Transverse colon (tissue), 4 donors: ENCODE measurements around the gene HOXA10. TPM values are rescaled to one million over a fixed set of nuclear protein-coding genes. Genes with fewer than 3 reads are reported as not detected.
A peak's percentile ranks its signal among the peaks of the same experiment; 100 is the strongest.

Experiments used
- DNase-seq: peaks from one replicate; pipeline ENCODE4 v3.0.0-alpha.2; 2019
- H3K27ac ChIP-seq, 4 donors: fragments of 200-600 bp; sonication (generic); 2 replicates each; pipeline ENCODE4 v1.5.1; 2016 to 2018; ENCODE audit warnings: inconsistent platforms in 4 of 4
- H3K27me3 ChIP-seq: fragments of 200-600 bp; sonication (generic); 2 replicates; pipeline ENCODE4 v1.5.1; 2017; ENCODE audit warnings: inconsistent platforms
- H3K36me3 ChIP-seq, 4 donors: fragments of 200-600 bp; sonication (generic); 2 replicates each; pipeline ENCODE4 v1.5.1; 2017 to 2019; ENCODE audit warnings: inconsistent platforms in 4 of 4
- H3K4me1 ChIP-seq, 4 donors: fragments of 200-600 bp; sonication (generic); 2 replicates each; pipeline ENCODE4 v1.5.1; 2017 to 2020; ENCODE audit warnings: inconsistent platforms in 4 of 4
- H3K4me3 ChIP-seq, 4 donors: fragments of 200-600 bp; sonication (generic); 1 replicate in 1 of 4; 2 replicates in 3 of 4; pipeline versions ENCODE4 v1.5.1 to v1.6.1; 2017 to 2019; ENCODE audit warnings: inconsistent platforms in 4 of 4
- H3K9me3 ChIP-seq, 2 donors: fragments of 200-600 bp; sonication (generic); 2 replicates each; pipeline ENCODE4 v1.5.1; 2017 to 2019; ENCODE audit warnings: inconsistent platforms in 2 of 2
- EP300 ChIP-seq: sonication (generic); formaldehyde crosslinking; IDR thresholded peaks from one replicate; pipeline ENCODE4 v1.6.1; 2017; ENCODE audit warnings: antibody characterized with exemption, low read depth
- POLR2A ChIP-seq: fragments of 450-650 bp; IDR thresholded peaks from one replicate; pipeline ENCODE4 v1.6.1; 2016; ENCODE audit warnings: antibody characterized with exemption, mild to moderate bottlenecking, moderate library complexity
- POLR2AphosphoS5 ChIP-seq, 3 donors: sonication (generic); formaldehyde crosslinking; IDR thresholded peaks; one replicate each; pipeline ENCODE4 v1.6.1; 2016; ENCODE audit warnings: antibody characterized with exemption in 3 of 3
- WGBS, 2 donors: methylation state at CpG; one replicate each; pipeline ENCODE4 v1.1.5; 2018; ENCODE audit warnings: low coverage in 1 of 2; 5-methylcytosine and 5-hydroxymethylcytosine counted together
- in situ Hi-C, 4 donors: fragments of 200-750 bp; cut with MboI; loops; one replicate each; pipeline versions ENCODE4 v1.15.0 to v1.15.1; 2017; ENCODE audit warnings: low sequenced_read_pairs in 3 of 4, low pct_ligation_motif_present in 1 of 4, low pct_unique_long_range_greater_than_20kb in 1 of 4
- intact Hi-C: fragments of 100-400 bp; cut with DNase I; formaldehyde crosslinking; loops from one replicate; pipeline ENCODE4 v1.15.1; 2023; ENCODE audit warnings: low total_unique reads
- total RNA-seq, 4 donors: library from RNA; depleted of rRNA; stranded (reverse); fragments of >200 nt; gene quantifications; one replicate each; pipeline ENCODE4 v1.1.0, GENCODE V29; 2016
- TF ChIP-seq, protein P1 (sequence below), 5 experiments: fragments of 200-600 bp in 3 of 5; fragments of 450-650 bp in 2 of 5; sonication (generic) in 3 of 5; IDR thresholded peaks; 1 replicate in 2 of 5; 2 replicates in 3 of 5; pipeline ENCODE4 v1.5.1; 2016 to 2017; ENCODE audit warnings: antibody characterized with exemption in 5 of 5, inconsistent platforms in 3 of 5, mild to moderate bottlenecking in 2 of 5, moderate library complexity in 1 of 5

HOXA10 gene
- total RNA-seq, 4 donors from 2014 or later, result 19.8 to 68.9 (median 36.4) TPM

DNA sequence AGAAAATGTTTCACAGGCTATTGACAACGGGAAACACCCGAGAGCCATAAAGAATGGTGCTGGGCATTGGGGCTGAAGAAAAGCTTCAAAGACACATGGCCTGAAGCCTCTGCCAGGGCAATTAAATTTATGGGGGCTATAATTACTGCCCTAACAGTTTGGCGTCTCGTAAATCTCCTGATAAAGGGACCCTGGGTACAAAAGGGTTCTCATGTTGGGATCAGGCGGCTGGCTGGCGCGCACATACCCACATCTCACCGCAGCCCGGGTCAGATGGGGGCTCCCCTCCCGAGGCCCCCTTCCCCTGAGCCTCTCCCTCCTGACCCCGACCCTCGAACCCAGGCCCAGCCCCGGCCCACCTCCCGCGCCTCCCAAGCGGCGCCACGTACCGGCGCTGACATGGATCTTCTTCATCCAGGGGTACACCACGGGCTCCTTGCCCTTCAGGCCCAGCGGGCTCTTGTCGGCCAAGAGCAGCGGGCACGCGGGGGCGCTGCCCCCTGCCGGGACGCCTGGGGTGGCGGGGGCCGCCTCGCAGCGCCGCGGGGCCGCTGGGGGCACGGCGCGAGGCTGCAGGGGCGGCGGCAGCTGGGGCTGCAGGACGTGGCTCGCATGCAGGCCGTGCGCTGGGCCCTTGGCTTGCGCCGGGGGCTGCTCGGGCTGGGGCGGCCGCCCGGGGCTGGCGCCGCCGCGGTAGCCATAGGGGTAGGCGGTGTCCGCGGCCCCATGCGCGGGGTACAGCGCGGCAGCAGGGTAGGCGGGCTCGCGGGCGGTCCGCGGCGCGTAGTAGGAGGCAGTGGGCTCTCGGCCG is 44.2 kb downstream of the HOXA10 start:
- Histone ChIP-seq H3K9me3 (no peaks in the 10 kb centered on the region), H3K27ac (peak overlapping the region; percentile 94 to 99 (median 96)), H3K4me1 (peaks cover 36 to 90% (median 84%) of the 10 kb centered on the region in 4 donors), H3K4me3 (peak overlapping the region; percentile 61 to 77 (median 67)), H3K36me3 (no peaks in the 10 kb centered on the region), H3K27me3 (no peaks in the 10 kb centered on the region)
- 30 to 50% methylated on average over 4 to 50 of the region's 72 CpGs for WGBS, 2 donors
- DNase-seq, result peak; percentile 70
- intact Hi-C loops, result loop anchor here (2.0 kb wide), 1 partner anchor 31 kb away; no protein-coding TSS in a partner anchor
- TF ChIP-seq POLR2AphosphoS5 (IDR thresholded peaks at IDR 0.05) (peak; percentile 33 to 71 (median 57)), POLR2A (peak; percentile 76), EP300 (no peak)
- TF ChIP-seq, protein P1, sequence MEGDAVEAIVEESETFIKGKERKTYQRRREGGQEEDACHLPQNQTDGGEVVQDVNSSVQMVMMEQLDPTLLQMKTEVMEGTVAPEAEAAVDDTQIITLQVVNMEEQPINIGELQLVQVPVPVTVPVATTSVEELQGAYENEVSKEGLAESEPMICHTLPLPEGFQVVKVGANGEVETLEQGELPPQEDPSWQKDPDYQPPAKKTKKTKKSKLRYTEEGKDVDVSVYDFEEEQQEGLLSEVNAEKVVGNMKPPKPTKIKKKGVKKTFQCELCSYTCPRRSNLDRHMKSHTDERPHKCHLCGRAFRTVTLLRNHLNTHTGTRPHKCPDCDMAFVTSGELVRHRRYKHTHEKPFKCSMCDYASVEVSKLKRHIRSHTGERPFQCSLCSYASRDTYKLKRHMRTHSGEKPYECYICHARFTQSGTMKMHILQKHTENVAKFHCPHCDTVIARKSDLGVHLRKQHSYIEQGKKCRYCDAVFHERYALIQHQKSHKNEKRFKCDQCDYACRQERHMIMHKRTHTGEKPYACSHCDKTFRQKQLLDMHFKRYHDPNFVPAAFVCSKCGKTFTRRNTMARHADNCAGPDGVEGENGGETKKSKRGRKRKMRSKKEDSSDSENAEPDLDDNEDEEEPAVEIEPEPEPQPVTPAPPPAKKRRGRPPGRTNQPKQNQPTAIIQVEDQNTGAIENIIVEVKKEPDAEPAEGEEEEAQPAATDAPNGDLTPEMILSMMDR (IDR thresholded peaks at IDR 0.05), result peak in 2 of 5 experiments; percentile 7 to 25
- in situ Hi-C loops, result no loop called here

DNA sequence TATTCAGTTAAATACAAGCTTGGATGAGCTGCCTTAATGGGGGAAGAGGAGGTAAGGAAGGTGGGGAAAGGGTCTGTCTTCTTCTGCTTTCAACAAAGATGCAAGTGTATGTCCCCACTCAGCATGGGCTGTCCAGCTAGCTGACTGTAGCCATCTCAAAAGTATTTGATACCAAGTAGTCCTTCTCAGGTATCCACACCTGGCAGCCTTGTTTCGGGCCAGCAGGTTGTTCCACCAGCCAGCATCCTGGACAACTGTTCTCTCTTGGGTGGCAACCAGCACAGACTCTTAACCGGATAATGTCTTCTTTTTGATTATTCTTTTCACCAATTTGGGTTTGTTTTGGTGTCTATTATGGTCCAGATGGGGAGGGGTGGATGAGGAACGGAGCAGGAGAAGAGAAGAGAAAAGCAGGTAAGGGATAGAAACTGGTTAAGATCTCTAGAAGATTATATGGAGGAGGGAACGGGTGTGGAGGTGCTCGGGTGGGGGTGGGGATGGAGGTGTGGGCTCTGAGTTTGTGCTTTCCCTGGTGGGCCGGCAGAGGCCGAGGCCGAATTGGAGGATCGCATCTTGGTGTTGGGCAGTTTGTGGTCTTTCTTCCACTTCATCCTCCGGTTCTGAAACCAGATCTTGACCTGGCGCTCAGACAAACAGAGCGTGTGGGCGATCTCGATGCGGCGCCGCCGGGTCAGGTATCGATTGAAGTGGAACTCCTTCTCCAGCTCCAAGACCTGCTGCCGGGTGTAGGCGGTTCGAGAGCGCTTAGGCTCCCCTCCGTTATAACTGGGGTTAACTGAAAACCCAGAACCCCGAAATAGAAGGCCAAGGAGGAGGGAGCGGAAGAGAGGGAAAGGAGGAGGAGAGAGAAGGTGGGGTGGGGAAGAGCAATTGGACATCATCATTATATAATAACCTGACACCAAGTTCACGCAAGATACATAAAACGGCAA is 45.1 kb downstream of the HOXA10 start:
- Histone ChIP-seq H3K27me3 (no peaks in the 10 kb centered on the region), H3K4me3 (peak overlapping the region in 3 of 4 donors; percentile 62 to 77 (median 72)), H3K36me3 (no peaks in the 10 kb centered on the region), H3K4me1 (peaks cover 37 to 90% (median 85%) of the 10 kb centered on the region in 4 donors), H3K27ac (peak overlapping the region; percentile 94 to 99 (median 96)), H3K9me3 (no peaks in the 10 kb centered on the region)
- intact Hi-C loops (loop anchor here (2.0 kb wide), 1 partner anchor 30 kb away; no protein-coding TSS in a partner anchor), in situ Hi-C loops (no loop called here)
- WGBS, 2 donors, result 50 to 52% methylated on average over 4 to 28 of the region's 28 CpGs
- TF ChIP-seq POLR2AphosphoS5 (IDR thresholded peaks at IDR 0.05), result no peak
- TF ChIP-seq EP300, result no peak
- TF ChIP-seq POLR2A, result no peak
- TF ChIP-seq, protein P1 (IDR thresholded peaks at IDR 0.05), result no peak
- DNase-seq, result no peak

DNA sequence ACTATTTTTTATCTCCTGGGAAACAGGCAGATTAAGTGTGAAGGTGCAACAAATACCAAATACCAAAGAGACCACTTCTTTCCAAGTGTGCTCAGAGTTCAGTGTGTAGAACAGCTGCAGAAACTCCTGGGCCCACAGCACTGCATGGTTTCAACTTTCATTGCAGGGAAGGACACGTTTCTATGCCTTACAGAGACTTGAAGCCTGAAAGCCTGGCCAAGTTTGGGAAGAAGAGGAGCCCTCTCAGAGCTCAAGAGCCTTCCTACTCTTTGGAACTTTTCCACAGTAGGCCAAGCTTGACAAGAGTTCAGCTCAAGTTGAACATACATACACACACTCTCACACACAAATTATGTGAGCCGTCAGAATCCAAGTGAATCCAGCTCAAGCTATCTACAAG is 46.1 kb downstream of the HOXA10 start:
- no peak for DNase-seq
- intact Hi-C loops, result loop anchor here (2.0 kb wide), 1 partner anchor 29 kb away; no protein-coding TSS in a partner anchor
- peak overlapping the region; percentile 94 to 99 (median 96) for H3K27ac ChIP-seq
- no peak overlapping the region for H3K4me3 ChIP-seq
- no peaks in the 10 kb centered on the region for H3K36me3 ChIP-seq
- no peaks in the 10 kb centered on the region for H3K27me3 ChIP-seq
- in situ Hi-C loops, result no loop called here
- TF ChIP-seq, protein P1 (IDR thresholded peaks at IDR 0.05), result no peak
- TF ChIP-seq POLR2AphosphoS5 (IDR thresholded peaks at IDR 0.05), result peak in 2 of 3 donors; percentile 17 to 23
- no peak for TF ChIP-seq EP300
- no peak for TF ChIP-seq POLR2A
- 43% methylated on average over 2 of the region's 2 CpGs; no CpG with 5 or more reads in 1 of the 2 donors for WGBS, 2 donors
- H3K4me1 ChIP-seq, result peaks cover 42 to 90% (median 83%) of the 10 kb centered on the region in 4 donors
- H3K9me3 ChIP-seq, result no peaks in the 10 kb centered on the region
